B cell (primary cell): Measurements from ENCODE around the gene NINJ2.

Source experiments
- CTCF ChIP-seq: fragments of 200-600 bp; IDR thresholded peaks from one replicate; pipeline ENCODE4 v1.8.0; 2022; ENCODE audit warnings: antibody characterized with exemption, mild to moderate bottlenecking
- EZH2 ChIP-seq: IDR thresholded peaks from 2 replicates; pipeline ENCODE4 v1.6.1; 2012; ENCODE audit warnings: borderline replicate concordance, low read depth, mild to moderate bottlenecking, moderate library complexity, low read length; ENCODE audit not compliant: insufficient read depth, poor library complexity, severe bottlenecking

- TF ChIP-seq CTCF (no peak), EZH2 (no peak)
Measured at GRCh38 chr12:571795-572531, 91.3 kb downstream of the NINJ2 start.
